ENCODE data around the gene C5orf34.
A peak's percentile ranks its signal among the peaks of the same experiment; 100 is the strongest.
"Not testable (repeated sequence)": the region's sequence is repeated elsewhere in the genome, so short reads cannot be mapped to it uniquely, and the experiment has no call there.

C5orf34 gene

DNA sequence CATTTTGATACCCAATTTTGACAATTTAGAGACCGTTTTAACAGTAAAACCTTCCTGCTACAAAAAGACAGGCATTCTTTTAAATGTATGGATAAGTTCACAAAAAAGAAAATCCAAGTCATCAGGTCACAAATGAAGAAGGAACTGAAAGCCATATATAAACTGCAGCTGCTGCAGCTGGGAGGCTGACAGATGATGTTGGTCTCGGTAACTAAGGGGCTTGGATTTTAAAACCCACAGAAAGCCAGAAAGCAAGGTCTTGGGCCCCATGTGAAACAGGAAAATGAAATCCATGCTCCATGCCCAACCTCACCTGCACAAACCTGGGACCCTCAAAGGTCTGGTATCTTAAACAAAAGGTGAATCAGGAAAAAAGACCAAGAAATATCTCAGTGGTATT, 15.7 kb upstream of the C5orf34 start:
- CTCF ChIA-PET, result no interaction called here
- DNase-seq (ENCODE audit: low read depth, low spot score), result no peak
- POLR2A ChIA-PET, result no interaction called here
- TF ChIP-seq CTCF (IDR thresholded peaks at IDR 0.05; ENCODE audit: insufficient read depth, low read length, missing control alignments), result no peak
- no peak overlapping the region for H3K4me3 ChIP-seq (ENCODE audit: low read depth, low read length)

GRCh38 chr5:43523662-43524072, 8.7 kb upstream of the C5orf34 start:
- no peak for DNase-seq (ENCODE audit: low read depth, low spot score)
- no peak overlapping the region for H3K4me3 ChIP-seq (ENCODE audit: low read depth, low read length)
- POLR2A ChIA-PET, result no interaction called here
- no peak for TF ChIP-seq CTCF (IDR thresholded peaks at IDR 0.05; ENCODE audit: insufficient read depth, low read length, missing control alignments)
- CTCF ChIA-PET, result interaction anchor here (1.1 to 1.2 kb wide), 2 partner anchors 40 to 108 kb away, joined by 3 to 4 read pairs; partner anchors contain the start of gene TMEM267

DNA sequence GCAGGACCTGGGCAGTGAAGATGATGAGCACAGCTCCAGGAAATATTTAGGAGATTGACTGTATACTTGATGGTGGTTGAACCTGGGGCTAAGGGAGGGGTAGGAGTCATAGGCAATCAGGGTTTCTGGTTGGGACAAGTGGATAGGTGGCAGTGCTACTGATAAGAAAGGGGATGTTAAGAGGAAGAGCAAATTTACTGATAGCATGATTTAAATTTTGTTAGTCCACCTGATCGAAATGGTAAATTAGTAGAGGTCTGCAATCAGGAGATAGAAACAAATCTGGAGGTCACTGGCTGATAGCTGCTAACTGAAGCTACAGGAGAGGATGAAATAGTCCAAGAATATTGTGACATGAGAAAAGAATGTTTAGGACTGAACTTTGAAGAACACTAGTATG, 5.7 kb upstream of the C5orf34 start:
- DNase-seq (ENCODE audit: low read depth, low spot score), result no peak
- H3K4me3 ChIP-seq (ENCODE audit: low read depth, low read length), result no peak overlapping the region
- no peak for TF ChIP-seq CTCF (IDR thresholded peaks at IDR 0.05; ENCODE audit: insufficient read depth, low read length, missing control alignments)
- ChIA-PET CTCF (no interaction called here), POLR2A (no interaction called here)

DNA sequence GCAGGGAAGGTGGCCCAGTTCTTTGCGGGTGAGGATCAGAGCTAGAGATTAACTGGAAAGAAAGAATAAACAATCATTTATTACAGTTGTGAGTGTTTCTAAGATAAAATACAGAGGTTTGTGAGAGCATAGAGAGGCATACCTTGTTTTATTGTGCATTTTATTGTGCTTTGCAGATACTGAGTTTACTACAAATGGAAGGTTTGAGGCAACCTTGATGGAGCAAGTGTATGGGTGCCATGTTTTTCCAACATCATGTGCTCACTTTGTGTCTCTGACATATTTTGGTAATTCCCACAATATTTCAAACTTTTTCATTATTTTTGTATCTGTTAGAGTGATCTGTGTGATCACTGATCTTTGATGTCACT, 715 bp upstream of the C5orf34 start:
- DNase-seq (ENCODE audit: low read depth, low spot score), result no peak
- peak overlapping the region; percentile 80 for H3K4me3 ChIP-seq (ENCODE audit: low read depth, low read length)
- no peak for TF ChIP-seq CTCF (IDR thresholded peaks at IDR 0.05; ENCODE audit: insufficient read depth, low read length, missing control alignments)
- ChIA-PET CTCF (no interaction called here), POLR2A (interaction anchor here (1.3 to 1.9 kb wide), 2 partner anchors 10 to 32 kb away, joined by 5 to 15 read pairs; partner anchors contain the start of gene TMEM267)

DNA sequence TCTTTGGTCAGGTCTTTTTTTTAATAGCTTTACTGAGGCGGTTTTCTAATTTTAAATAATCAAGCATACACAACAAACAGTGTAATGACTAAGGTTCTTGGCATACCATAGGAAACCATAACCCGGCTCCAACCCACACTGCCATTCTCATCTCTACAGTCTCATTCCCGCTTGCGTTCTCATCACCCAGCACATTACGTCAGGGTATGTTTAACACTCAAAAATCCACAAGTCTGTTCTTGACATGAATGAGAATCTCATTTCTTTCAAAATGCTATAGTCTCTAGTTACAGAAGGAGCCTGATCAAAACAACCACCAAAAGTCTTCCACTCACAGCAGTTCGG, 505 bp downstream of the C5orf34 start:
- CTCF ChIA-PET, result interaction anchor here (1.6 kb wide), 1 partner anchor 30 kb away, joined by 5 read pairs; the partner anchor contains the start of gene TMEM267
- peak overlapping the region; percentile 80 for H3K4me3 ChIP-seq (ENCODE audit: low read depth, low read length)
- TF ChIP-seq CTCF (IDR thresholded peaks at IDR 0.05; ENCODE audit: insufficient read depth, low read length, missing control alignments), result no peak
- DNase-seq (ENCODE audit: low read depth, low spot score), result peak; percentile 47
- POLR2A ChIA-PET, result interaction anchor here (0.8 to 1.9 kb wide), 3 partner anchors 11 to 88 kb away, joined by 4 to 15 read pairs (median 5); partner anchors contain the start of gene TMEM267

DNA sequence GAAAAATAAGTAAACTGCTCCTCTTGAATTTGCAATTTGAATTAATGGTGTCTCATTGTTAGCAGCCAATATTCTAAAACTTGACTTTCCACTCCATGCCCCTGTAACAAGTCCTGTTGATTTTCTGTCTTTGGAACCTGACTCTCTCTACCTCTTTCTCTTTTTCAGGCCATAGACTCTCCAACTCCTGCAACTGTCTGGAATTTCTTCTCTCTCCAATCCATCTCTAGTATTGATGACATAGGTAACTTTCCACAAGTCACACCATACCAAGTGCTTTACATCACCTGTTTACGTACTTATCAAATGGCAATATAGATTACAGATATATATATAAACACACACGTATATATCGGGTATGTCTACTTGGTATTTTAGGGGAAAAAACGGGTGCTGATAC, 923 bp downstream of the C5orf34 start:
- no peak for TF ChIP-seq CTCF (IDR thresholded peaks at IDR 0.05; ENCODE audit: insufficient read depth, low read length, missing control alignments)
- no peak for DNase-seq (ENCODE audit: low read depth, low spot score)
- peak overlapping the region; percentile 80 for H3K4me3 ChIP-seq (ENCODE audit: low read depth, low read length)
- ChIA-PET CTCF (interaction anchor here (1.6 kb wide), 1 partner anchor 30 kb away, joined by 5 read pairs; the partner anchor contains the start of gene TMEM267), POLR2A (interaction anchor here (1.9 kb wide), 1 partner anchor 30 kb away, joined by 15 read pairs; the partner anchor contains the start of gene TMEM267)

GRCh38 chr5:43511062-43511461, 3.9 kb downstream of the C5orf34 start:
- POLR2A ChIA-PET; CTCF ChIA-PET; DNase-seq (ENCODE audit: low read depth, low spot score); H3K4me3 ChIP-seq (ENCODE audit: low read depth, low read length): not testable (repeated sequence)
